Ishikawa (cell line): ENCODE data around the gene LCP2.

ENCODE experiments used
- CREB1 ChIP-seq: IDR thresholded peaks from 2 replicates; pipeline ENCODE4 v1.6.1; 2012; ENCODE audit warnings: low read depth
- EGR1 ChIP-seq: IDR thresholded peaks from 2 replicates; pipeline ENCODE4 v1.6.1; 2012
- EP300 ChIP-seq: IDR thresholded peaks from 2 replicates; pipeline ENCODE4 v1.6.1; 2012; ENCODE audit warnings: borderline replicate concordance
- NFIC ChIP-seq: IDR thresholded peaks from 2 replicates; pipeline ENCODE4 v1.6.1; 2012
- REST ChIP-seq: IDR thresholded peaks from 2 replicates; pipeline ENCODE4 v1.6.1; 2012; ENCODE audit warnings: low read depth, mild to moderate bottlenecking
- YY1 ChIP-seq: IDR thresholded peaks from 2 replicates; pipeline ENCODE4 v1.6.1; 2012; ENCODE audit warnings: low read depth

DNA sequence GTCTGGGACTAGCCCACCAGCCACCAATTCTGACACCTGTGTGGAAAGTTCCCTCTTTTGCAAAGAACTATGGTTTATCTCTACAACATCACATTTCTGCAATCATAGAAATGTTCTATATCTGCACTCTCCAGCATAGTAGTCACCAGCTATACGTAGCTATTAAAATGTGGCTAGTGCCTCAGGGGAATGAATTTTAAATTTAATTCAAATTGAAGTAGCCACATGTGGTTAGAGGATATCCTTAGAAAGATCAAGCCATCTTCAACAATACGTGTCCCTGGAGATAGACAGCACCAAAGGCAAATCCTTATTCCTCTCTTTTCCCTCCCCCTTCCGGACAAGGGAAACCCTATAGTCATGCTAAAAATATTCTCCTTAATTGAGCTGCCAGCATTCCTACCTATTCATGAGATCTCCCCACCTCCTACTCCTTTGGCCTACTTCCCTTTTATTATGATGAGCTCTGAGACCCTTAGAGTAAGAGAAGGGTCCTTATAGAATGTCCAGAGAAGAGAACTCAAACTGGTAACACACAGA lies 11.1 kb downstream of the LCP2 start:
- TF ChIP-seq EP300 (no peak), NFIC (no peak), EGR1 (no peak), REST (no peak), CREB1 (no peak), YY1 (no peak)
